IPS DF 6.9 (cell line): Measurements from ENCODE around the gene GRAMD1A.

ENCODE experiments used
- DNase-seq: peaks from one replicate; pipeline ENCODE4 v3.0.0-alpha.2; 2013; ENCODE audit warnings: low read depth, low spot score
- H3K27ac ChIP-seq: one replicate; pipeline ENCODE4 v1.5.1; 2013; ENCODE audit warnings: low read length, control low read depth
- H3K27me3 ChIP-seq: 2 replicates; pipeline ENCODE4 v1.6.1; 2013; ENCODE audit warnings: mild to moderate bottlenecking, low read length; ENCODE audit not compliant: control insufficient read depth, insufficient read depth
- H3K36me3 ChIP-seq: 2 replicates; pipeline ENCODE4 v1.6.1; 2013; ENCODE audit warnings: low read length; ENCODE audit not compliant: control insufficient read depth, insufficient read depth
- H3K4me1 ChIP-seq: 2 replicates; pipeline ENCODE4 v1.6.1; 2013; ENCODE audit warnings: low read length; ENCODE audit not compliant: control insufficient read depth, insufficient read depth
- H3K4me3 ChIP-seq: 2 replicates; pipeline ENCODE4 v1.5.1; 2013; ENCODE audit warnings: mild to moderate bottlenecking, low read length
- H3K9me3 ChIP-seq: 2 replicates; pipeline ENCODE4 v1.6.1; 2013; ENCODE audit warnings: low read length, inconsistent platforms; ENCODE audit not compliant: control insufficient read depth, insufficient read depth
- WGBS: extraction: QIAGEN DNeasy Blood & Tissue Kit; methylation state at CpG from one replicate; pipeline ENCODE4 v1.1.7; 2013; ENCODE audit warnings: mixed read lengths, missing lambda C conversion rate; ENCODE audit not compliant: insufficient read length, insufficient coverage; 5-methylcytosine and 5-hydroxymethylcytosine counted together

Gene GRAMD1A

GRCh38 chr19:35075202-35076025, 75.3 kb downstream of the GRAMD1A start:
- Histone ChIP-seq H3K36me3 (no peaks in the 10 kb centered on the region), H3K9me3 (no peaks in the 10 kb centered on the region), H3K4me1 (no peaks in the 10 kb centered on the region; the same call in 1 of the 2 replicates), H3K4me3 (no peak overlapping the region), H3K27me3 (no peaks in the 10 kb centered on the region), H3K27ac (no peak overlapping the region)
- WGBS = 100% methylated on average over 5 of the region's 21 CpGs
- no peak for DNase-seq

- Histone ChIP-seq H3K27ac (no peak overlapping the region), H3K4me3 (no peak overlapping the region), H3K9me3 (no peaks in the 10 kb centered on the region), H3K4me1 (no peaks in the 10 kb centered on the region; the same call in 1 of the 2 replicates), H3K27me3 (no peaks in the 10 kb centered on the region), H3K36me3 (no peaks in the 10 kb centered on the region)
- no peak for DNase-seq
- WGBS = no CpG with 5 or more reads among the region's 6 CpGs
Measured at GRCh38 chr19:35076026-35076370, 75.9 kb downstream of the GRAMD1A start.
